ENCODE data around the gene DNAJB5. TPM values are rescaled to one million over a fixed set of nuclear protein-coding genes. Genes with fewer than 3 reads are reported as not detected.

The DNAJB5 gene
- polyA plus RNA-seq, 1 of the 3 experiments (the other 2 are of a cell fraction), result 3.3 TPM

GRCh38 chr9:34971146-34971811 is 18.3 kb upstream of the DNAJB5 start:
- 75% methylated on average over 20 of the region's 21 CpGs for WGBS (ENCODE audit: low lambda C conversion rate)
- no peak for DNase-seq
- ChIA-PET POLR2A (no interaction called here), CTCF (interaction anchor here (1.2 to 4.6 kb wide), 6 partner anchors 9 to 72 kb away, joined by 3 to 21 read pairs (median 8); no protein-coding TSS in a partner anchor)
- no peak for TF ChIP-seq CTCF (IDR thresholded peaks at IDR 0.05)
- no peak for TF ChIP-seq MEF2A (IDR thresholded peaks at IDR 0.05; ENCODE audit: borderline replicate concordance, low read depth)
- no peak for TF ChIP-seq SIN3A (IDR thresholded peaks at IDR 0.05; ENCODE audit: borderline replicate concordance, low read depth, low read length)
- no peak for TF ChIP-seq EP300 (IDR thresholded peaks at IDR 0.05; ENCODE audit: borderline replicate concordance in 1 of 2, low read depth in 1 of 2, low read length in 1 of 2)
- TF ChIP-seq FOSL2 (IDR thresholded peaks at IDR 0.05; ENCODE audit: borderline replicate concordance, low read depth), result no peak
- no peak for TF ChIP-seq FOXM1 (IDR thresholded peaks at IDR 0.05; ENCODE audit: low read depth)
- no peak for TF ChIP-seq YY1 (IDR thresholded peaks at IDR 0.05; ENCODE audit: low read depth)
- no peak for TF ChIP-seq MAX (IDR thresholded peaks at IDR 0.05; ENCODE audit: low read depth)
- TF ChIP-seq RAD21 (IDR thresholded peaks at IDR 0.05; ENCODE audit: low read length), result no peak
- no peak for TF ChIP-seq RFX5 (IDR thresholded peaks at IDR 0.05; ENCODE audit: low read length)
- TF ChIP-seq TCF12 (IDR thresholded peaks at IDR 0.05), result no peak
- TF ChIP-seq REST (IDR thresholded peaks at IDR 0.05; ENCODE audit: low read depth, low read length), result no peak
- no peak for TF ChIP-seq CHD2 (IDR thresholded peaks at IDR 0.05; ENCODE audit: low read length, partially characterized antibody)
- TF ChIP-seq ELF1 (IDR thresholded peaks at IDR 0.05), result no peak
- no peak for TF ChIP-seq FOXJ3 (CRISPR knock-in tag; IDR thresholded peaks at IDR 0.05)
- no peak for TF ChIP-seq IRF3 (IDR thresholded peaks at IDR 0.05; ENCODE audit: low read depth, low read length)
- Histone ChIP-seq H3K27ac (ENCODE audit: low read depth in 2 of 2, low read length in 1 of 2) (no peak overlapping the region), H2AFZ (ENCODE audit: low read depth) (no peak overlapping the region), H3K9me3 (no peaks in the 10 kb centered on the region), H3K4me1 (ENCODE audit: control insufficient read depth in 1 of 2, insufficient read depth in 2 of 2, low read depth in 1 of 2, low read length in 1 of 2) (no peaks in the 10 kb centered on the region), H3K9me2 (no peaks in the 10 kb centered on the region), H3K4me3 (ENCODE audit: low read depth in 2 of 2, low read length in 1 of 2) (no peak overlapping the region), H3K36me3 (replicated peaks in 1 of 2; ENCODE audit: control insufficient read depth in 1 of 2, insufficient read depth in 2 of 2, low read length in 1 of 2) (no peaks in the 10 kb centered on the region), H3K79me2 (ENCODE audit: insufficient read depth) (no peaks in the 10 kb centered on the region), H3K27me3 (ENCODE audit: insufficient read depth) (peaks cover 36% of the 10 kb centered on the region), H4K20me1 (ENCODE audit: insufficient read depth) (no peaks in the 10 kb centered on the region), H3K9ac (no peak overlapping the region), H3K4me2 (no peak overlapping the region), H3F3A (replicated peaks; ENCODE audit: insufficient read depth) (no peaks in the 10 kb centered on the region)
